K562 (cell line): ENCODE results near the gene PRKACA. TPM values are rescaled to one million over a fixed set of nuclear protein-coding genes. Genes with fewer than 3 reads are reported as not detected.

Source experiments
- ARNT ChIP-seq, 2 experiments: fragments of 450-650 bp; IDR thresholded peaks; 2 replicates each; pipeline ENCODE4 v1.6.1; 2016; ENCODE audit warnings: mild to moderate bottlenecking in 1 of 2
- BRD9 ChIP-seq: fragments of 450-650 bp; IDR thresholded peaks from 2 replicates; pipeline ENCODE4 v1.6.1; 2018; ENCODE audit warnings: low read depth; ENCODE audit not compliant: partially characterized antibody
- FOXA1 ChIP-seq: fragments of 450-650 bp; IDR thresholded peaks from 2 replicates; pipeline ENCODE4 v1.6.1; 2016; ENCODE audit warnings: mild to moderate bottlenecking, borderline replicate concordance
- GABPB2 ChIP-seq: fragments of 250-450 bp; sonication (Bioruptor Pico); conservative IDR thresholded peaks from 2 replicates; pipeline ENCODE4 v1.5.1; 2021; ENCODE audit warnings: mild to moderate bottlenecking
- NFIX ChIP-seq: fragments of 250-450 bp; sonication (Bioruptor Pico); IDR thresholded peaks from 2 replicates; pipeline ENCODE4 v1.4.0; 2020; ENCODE audit warnings: low read depth, mild to moderate bottlenecking, moderate library complexity
- RCOR1 ChIP-seq, 2 experiments: IDR thresholded peaks; 2 replicates each; pipeline ENCODE4 v1.6.1; 2012; ENCODE audit warnings: low read depth in 2 of 2, low read length in 2 of 2, borderline replicate concordance in 1 of 2, improper control_type of control experiment in 1 of 2
- SAFB2 ChIP-seq: fragments of 200-400 bp; formaldehyde crosslinking; IDR thresholded peaks from 2 replicates; pipeline ENCODE4 v1.6.1; 2018; ENCODE audit warnings: borderline replicate concordance, low read length, low read depth, moderate library complexity; ENCODE audit not compliant: severe bottlenecking
- SMC3 ChIP-seq: conservative IDR thresholded peaks from 2 replicates; pipeline ENCODE4 v1.6.1; 2011; ENCODE audit warnings: low read depth, low read length, improper control_type of control experiment; ENCODE audit not compliant: insufficient read depth
- SRSF1 ChIP-seq: fragments of 200-400 bp; formaldehyde crosslinking; IDR thresholded peaks from 2 replicates; pipeline ENCODE4 v1.6.1; 2017; ENCODE audit warnings: mild to moderate bottlenecking, low read depth, low read length, moderate library complexity
- XRCC5 ChIP-seq: fragments of 200-400 bp; formaldehyde crosslinking; IDR thresholded peaks from 2 replicates; pipeline ENCODE4 v1.6.1; 2017; ENCODE audit warnings: low read depth, mild to moderate bottlenecking, low read length
- ZBTB8A ChIP-seq: fragments of 450-650 bp; IDR thresholded peaks from 2 replicates; pipeline ENCODE4 v1.6.1; 2018; ENCODE audit warnings: mild to moderate bottlenecking, moderate library complexity; ENCODE audit not compliant: partially characterized antibody
- ZNF12 ChIP-seq: sonication (generic); formaldehyde crosslinking; IDR thresholded peaks from 2 replicates; pipeline ENCODE4 v1.4.0; 2020; ENCODE audit warnings: mild to moderate bottlenecking, missing genetic modification reagents
- ZNF79 ChIP-seq: fragments of 250-450 bp; sonication (Bioruptor Pico); IDR thresholded peaks from 2 replicates; pipeline ENCODE4 v1.4.0; 2020; ENCODE audit warnings: low read depth, mild to moderate bottlenecking, moderate library complexity
- polyA plus RNA-seq, 8 experiments: library from polyadenylated mRNA; depleted of rRNA in 4 of 8; stranded (reverse) in 5 of 8; unstranded in 3 of 8; fragments of >200 nt; fragmentation: Nextera tagmentation in 2 of 8; fragmentation: Illumina TruSeq in 1 of 8; extraction: Ambion mirVana in 2 of 8; extraction: Trizol in 1 of 8; gene quantifications; 2 replicates each; pipeline versions ENCODE4 v1.2.1 to v1.2.3, GENCODE V29; 2011 to 2014; ENCODE audit warnings: inconsistent platforms in 1 of 8, missing spikeins in 1 of 8
- total RNA-seq, 7 experiments: library from RNA; depleted of rRNA in 6 of 7; stranded (reverse); fragments of >200 nt in 6 of 7; fragmentation: Illumina TruSeq in 2 of 7; extraction: Trizol in 2 of 7; gene quantifications; 2 replicates each; pipeline versions ENCODE4 v1.2.1 to v1.2.3, GENCODE V29; 2011 to 2021; ENCODE audit warnings: low replicate concordance in 1 of 7
- TF ChIP-seq, protein P1 (sequence below): fragments of 450-650 bp; formaldehyde crosslinking; IDR thresholded peaks from 2 replicates; pipeline ENCODE4 v1.4.0; 2020; ENCODE audit warnings: mild to moderate bottlenecking, moderate library complexity
- TF ChIP-seq, protein P2 (sequence below), 2 experiments: fragments of 250-450 bp in 1 of 2; fragments of 450-650 bp in 1 of 2; sonication (Bioruptor Pico) in 1 of 2; IDR thresholded peaks; 2 replicates each; pipeline versions ENCODE4 v1.6.1 to v1.8.0; 2016 to 2021; ENCODE audit warnings: mild to moderate bottlenecking in 2 of 2, moderate library complexity in 2 of 2, missing compliant biosample characterization in 1 of 2, missing genetic modification characterization in 1 of 2
- TF ChIP-seq, protein P3 (sequence below), 2 experiments: fragments of 450-650 bp; formaldehyde crosslinking in 1 of 2; IDR thresholded peaks; 2 replicates each; pipeline versions ENCODE4 v1.4.0 to v1.6.1; 2014 to 2020; ENCODE audit warnings: mild to moderate bottlenecking in 2 of 2, borderline replicate concordance in 1 of 2, low read depth in 1 of 2

The PRKACA gene
- total and polyA plus RNA-seq, 9 of the 15 experiments (the other 6 are each of a cell fraction or from before 2014, with no cell fraction given), result 1.2 to 63.1 (median 13.0) TPM

DNA sequence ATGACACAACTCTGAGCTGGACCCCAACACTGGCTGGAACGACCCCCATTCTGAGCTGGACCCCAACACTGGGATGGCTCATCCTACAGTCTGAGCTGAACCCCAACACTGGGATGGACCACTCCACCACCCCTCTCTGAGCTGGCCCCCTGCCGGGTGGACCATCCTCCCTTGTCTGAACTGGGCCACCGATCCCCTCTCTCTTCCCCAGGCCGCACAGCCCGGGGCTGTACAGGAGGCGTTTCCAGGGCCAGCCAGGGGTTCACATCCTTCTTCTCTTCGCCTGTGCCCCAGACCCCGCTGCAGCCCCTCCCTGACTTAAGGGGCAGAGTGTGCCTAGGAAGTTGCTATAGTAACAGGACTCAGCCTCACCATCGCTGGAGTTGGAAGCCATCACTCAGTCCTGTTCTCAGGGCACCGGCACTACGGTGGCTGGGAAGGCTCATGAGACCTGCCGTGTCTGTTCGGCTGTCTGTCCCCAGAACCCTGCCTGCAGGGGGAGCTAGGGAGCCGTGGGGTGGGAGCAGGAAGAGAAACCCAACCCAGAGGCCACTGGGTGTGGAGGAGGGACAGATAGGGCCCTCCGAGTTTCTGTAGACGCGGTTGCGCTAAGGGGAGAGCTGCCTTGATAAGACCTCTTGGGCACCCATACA lies 3.7 kb downstream of the PRKACA start (continued):
- no peak for TF ChIP-seq BRD9
- TF ChIP-seq ZBTB8A, result no peak
- peak in 1 of 2 experiments; percentile 69; a peak in 1 of 4 replicates for TF ChIP-seq ARNT (IDR thresholded peaks at IDR 0.05)
- no peak for TF ChIP-seq ZNF79 (CRISPR knock-in tag)
- TF ChIP-seq, protein P1, sequence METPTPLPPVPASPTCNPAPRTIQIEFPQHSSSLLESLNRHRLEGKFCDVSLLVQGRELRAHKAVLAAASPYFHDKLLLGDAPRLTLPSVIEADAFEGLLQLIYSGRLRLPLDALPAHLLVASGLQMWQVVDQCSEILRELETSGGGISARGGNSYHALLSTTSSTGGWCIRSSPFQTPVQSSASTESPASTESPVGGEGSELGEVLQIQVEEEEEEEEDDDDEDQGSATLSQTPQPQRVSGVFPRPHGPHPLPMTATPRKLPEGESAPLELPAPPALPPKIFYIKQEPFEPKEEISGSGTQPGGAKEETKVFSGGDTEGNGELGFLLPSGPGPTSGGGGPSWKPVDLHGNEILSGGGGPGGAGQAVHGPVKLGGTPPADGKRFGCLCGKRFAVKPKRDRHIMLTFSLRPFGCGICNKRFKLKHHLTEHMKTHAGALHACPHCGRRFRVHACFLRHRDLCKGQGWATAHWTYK (CRISPR knock-in tag), result no peak
- TF ChIP-seq SAFB2, result no peak
- TF ChIP-seq, protein P2, sequence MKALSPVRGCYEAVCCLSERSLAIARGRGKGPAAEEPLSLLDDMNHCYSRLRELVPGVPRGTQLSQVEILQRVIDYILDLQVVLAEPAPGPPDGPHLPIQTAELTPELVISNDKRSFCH (CRISPR knock-in tag; IDR thresholded peaks at IDR 0.05), result no peak
- TF ChIP-seq, protein P2 (tag; IDR thresholded peaks at IDR 0.05), result no peak; the same call in 1 of the 2 replicates
- TF ChIP-seq SRSF1, result no peak
- TF ChIP-seq XRCC5, result peak; percentile 77
- no peak for TF ChIP-seq ZNF12
- TF ChIP-seq SMC3, result no peak
- no peak for TF ChIP-seq NFIX (CRISPR knock-in tag)
- no peak for TF ChIP-seq FOXA1
- TF ChIP-seq, protein P3, sequence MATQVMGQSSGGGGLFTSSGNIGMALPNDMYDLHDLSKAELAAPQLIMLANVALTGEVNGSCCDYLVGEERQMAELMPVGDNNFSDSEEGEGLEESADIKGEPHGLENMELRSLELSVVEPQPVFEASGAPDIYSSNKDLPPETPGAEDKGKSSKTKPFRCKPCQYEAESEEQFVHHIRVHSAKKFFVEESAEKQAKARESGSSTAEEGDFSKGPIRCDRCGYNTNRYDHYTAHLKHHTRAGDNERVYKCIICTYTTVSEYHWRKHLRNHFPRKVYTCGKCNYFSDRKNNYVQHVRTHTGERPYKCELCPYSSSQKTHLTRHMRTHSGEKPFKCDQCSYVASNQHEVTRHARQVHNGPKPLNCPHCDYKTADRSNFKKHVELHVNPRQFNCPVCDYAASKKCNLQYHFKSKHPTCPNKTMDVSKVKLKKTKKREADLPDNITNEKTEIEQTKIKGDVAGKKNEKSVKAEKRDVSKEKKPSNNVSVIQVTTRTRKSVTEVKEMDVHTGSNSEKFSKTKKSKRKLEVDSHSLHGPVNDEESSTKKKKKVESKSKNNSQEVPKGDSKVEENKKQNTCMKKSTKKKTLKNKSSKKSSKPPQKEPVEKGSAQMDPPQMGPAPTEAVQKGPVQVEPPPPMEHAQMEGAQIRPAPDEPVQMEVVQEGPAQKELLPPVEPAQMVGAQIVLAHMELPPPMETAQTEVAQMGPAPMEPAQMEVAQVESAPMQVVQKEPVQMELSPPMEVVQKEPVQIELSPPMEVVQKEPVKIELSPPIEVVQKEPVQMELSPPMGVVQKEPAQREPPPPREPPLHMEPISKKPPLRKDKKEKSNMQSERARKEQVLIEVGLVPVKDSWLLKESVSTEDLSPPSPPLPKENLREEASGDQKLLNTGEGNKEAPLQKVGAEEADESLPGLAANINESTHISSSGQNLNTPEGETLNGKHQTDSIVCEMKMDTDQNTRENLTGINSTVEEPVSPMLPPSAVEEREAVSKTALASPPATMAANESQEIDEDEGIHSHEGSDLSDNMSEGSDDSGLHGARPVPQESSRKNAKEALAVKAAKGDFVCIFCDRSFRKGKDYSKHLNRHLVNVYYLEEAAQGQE (IDR thresholded peaks at IDR 0.05; ENCODE audit: borderline replicate concordance), result no peak; the same call in 1 of the 2 replicates
- TF ChIP-seq, protein P3 (CRISPR knock-in tag; IDR thresholded peaks at IDR 0.05; ENCODE audit: low read depth), result 0 out of 2 replicates have a peak, but pooled peaks have one; percentile 50
- TF ChIP-seq RCOR1 (IDR thresholded peaks at IDR 0.05; ENCODE audit: borderline replicate concordance in 1 of 2, low read depth in 2 of 2, low read length in 2 of 2), result peak; percentile 68 to 95; a peak in 3 of 4 replicates
- no peak for TF ChIP-seq GABPB2 (CRISPR knock-in tag)
